Neutrophil (primary cell): ENCODE data around the gene SGO2.

Experiments
- H3K27ac ChIP-seq: fragments of 200-600 bp; sonication (generic); 2 replicates; pipeline ENCODE4 v1.5.1; 2016; ENCODE audit warnings: mild to moderate bottlenecking, moderate library complexity
- H3K27me3 ChIP-seq: fragments of 200-600 bp; sonication (generic); 2 replicates; pipeline ENCODE4 v1.6.0; 2016; ENCODE audit warnings: mild to moderate bottlenecking
- H3K36me3 ChIP-seq: fragments of 200-600 bp; sonication (generic); 2 replicates; pipeline ENCODE4 v1.5.1; 2017
- H3K4me1 ChIP-seq, 2 experiments: fragments of 200-600 bp in 1 of 2; sonication (generic) in 1 of 2; 1 replicate in 1 of 2; 2 replicates in 1 of 2; pipeline versions ENCODE4 v1.5.1 to v1.6.1; 2013 to 2016; ENCODE audit warnings: low read depth in 1 of 2, low read length in 1 of 2, mild to moderate bottlenecking in 1 of 2, moderate library complexity in 1 of 2; ENCODE audit not compliant: control insufficient read depth in 1 of 2, insufficient read depth in 1 of 2
- H3K4me3 ChIP-seq, 2 experiments: fragments of 200-600 bp in 1 of 2; sonication (generic) in 1 of 2; 1 replicate in 1 of 2; 2 replicates in 1 of 2; pipeline ENCODE4 v1.5.1; 2013 to 2016; ENCODE audit warnings: low read depth in 1 of 2, low read length in 1 of 2, mild to moderate bottlenecking in 1 of 2, moderate library complexity in 1 of 2
- H3K9me3 ChIP-seq: fragments of 200-600 bp; sonication (generic); 2 replicates; pipeline ENCODE4 v1.5.1; 2016
- CTCF ChIP-seq: fragments of 200-600 bp; sonication (generic); IDR thresholded peaks from 2 replicates; pipeline ENCODE4 v1.5.1; 2016; ENCODE audit warnings: antibody characterized with exemption

The SGO2 gene, protein sequence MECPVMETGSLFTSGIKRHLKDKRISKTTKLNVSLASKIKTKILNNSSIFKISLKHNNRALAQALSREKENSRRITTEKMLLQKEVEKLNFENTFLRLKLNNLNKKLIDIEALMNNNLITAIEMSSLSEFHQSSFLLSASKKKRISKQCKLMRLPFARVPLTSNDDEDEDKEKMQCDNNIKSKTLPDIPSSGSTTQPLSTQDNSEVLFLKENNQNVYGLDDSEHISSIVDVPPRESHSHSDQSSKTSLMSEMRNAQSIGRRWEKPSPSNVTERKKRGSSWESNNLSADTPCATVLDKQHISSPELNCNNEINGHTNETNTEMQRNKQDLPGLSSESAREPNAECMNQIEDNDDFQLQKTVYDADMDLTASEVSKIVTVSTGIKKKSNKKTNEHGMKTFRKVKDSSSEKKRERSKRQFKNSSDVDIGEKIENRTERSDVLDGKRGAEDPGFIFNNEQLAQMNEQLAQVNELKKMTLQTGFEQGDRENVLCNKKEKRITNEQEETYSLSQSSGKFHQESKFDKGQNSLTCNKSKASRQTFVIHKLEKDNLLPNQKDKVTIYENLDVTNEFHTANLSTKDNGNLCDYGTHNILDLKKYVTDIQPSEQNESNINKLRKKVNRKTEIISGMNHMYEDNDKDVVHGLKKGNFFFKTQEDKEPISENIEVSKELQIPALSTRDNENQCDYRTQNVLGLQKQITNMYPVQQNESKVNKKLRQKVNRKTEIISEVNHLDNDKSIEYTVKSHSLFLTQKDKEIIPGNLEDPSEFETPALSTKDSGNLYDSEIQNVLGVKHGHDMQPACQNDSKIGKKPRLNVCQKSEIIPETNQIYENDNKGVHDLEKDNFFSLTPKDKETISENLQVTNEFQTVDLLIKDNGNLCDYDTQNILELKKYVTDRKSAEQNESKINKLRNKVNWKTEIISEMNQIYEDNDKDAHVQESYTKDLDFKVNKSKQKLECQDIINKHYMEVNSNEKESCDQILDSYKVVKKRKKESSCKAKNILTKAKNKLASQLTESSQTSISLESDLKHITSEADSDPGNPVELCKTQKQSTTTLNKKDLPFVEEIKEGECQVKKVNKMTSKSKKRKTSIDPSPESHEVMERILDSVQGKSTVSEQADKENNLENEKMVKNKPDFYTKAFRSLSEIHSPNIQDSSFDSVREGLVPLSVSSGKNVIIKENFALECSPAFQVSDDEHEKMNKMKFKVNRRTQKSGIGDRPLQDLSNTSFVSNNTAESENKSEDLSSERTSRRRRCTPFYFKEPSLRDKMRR

GRCh38 chr2:200525882-200526651 lies at the start of gene SGO2:
SGO2 (plus strand) TSS chr2:200526207; CDS start chr2:200532976, 6,769 bp downstream.
- H3K27ac ChIP-seq: peak within 1 kb of the TSS; percentile 61
- H3K36me3 ChIP-seq: no peaks in the 10 kb centered on the region
- H3K4me1 ChIP-seq: peaks cover 16 to 17% of the 10 kb centered on the region in 2 experiments
- TF ChIP-seq CTCF: peak; percentile 46
- H3K9me3 ChIP-seq: no peaks in the 10 kb centered on the region
- peaks cover 22% of the 10 kb centered on the region for H3K27me3 ChIP-seq
- H3K4me3 ChIP-seq: peak within 1 kb of the TSS; percentile 80 to 86

- H3K4me3 ChIP-seq: no peak overlapping the region
- H3K4me1 ChIP-seq: no peaks in the 10 kb centered on the region
- H3K36me3 ChIP-seq: no peaks in the 10 kb centered on the region
- TF ChIP-seq CTCF: no peak
- no peaks in the 10 kb centered on the region for H3K9me3 ChIP-seq
- no peak overlapping the region for H3K27ac ChIP-seq
- H3K27me3 ChIP-seq: no peaks in the 10 kb centered on the region
These were observed 49.2 kb upstream of the SGO2 start for GRCh38 chr2:200476836-200477235.

DNA sequence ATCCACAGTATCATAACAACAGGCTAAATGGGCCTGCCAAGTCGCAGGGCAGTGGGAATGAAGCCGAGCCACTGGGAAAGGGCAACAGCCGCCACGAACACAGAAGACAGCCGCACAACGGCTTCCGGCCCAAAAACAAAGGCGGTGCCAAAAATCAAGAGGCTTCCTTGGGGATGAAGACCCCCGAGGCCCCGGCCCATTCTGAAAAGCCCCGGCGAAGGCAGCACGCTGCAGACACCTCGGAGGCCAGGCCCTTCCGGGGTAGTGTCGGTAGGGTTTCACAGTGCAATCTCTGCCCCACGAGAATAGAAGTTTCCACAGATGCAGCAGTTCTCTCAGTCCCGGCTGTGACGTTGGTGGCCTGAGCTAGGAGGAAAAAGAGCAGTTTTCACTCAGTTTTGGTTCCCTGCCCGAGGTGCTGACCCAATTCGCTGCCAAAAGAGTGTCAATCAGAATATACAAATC lies 48.3 kb upstream of the SGO2 start:
- H3K36me3 ChIP-seq: no peaks in the 10 kb centered on the region
- H3K4me3 ChIP-seq: no peak overlapping the region
- TF ChIP-seq CTCF: no peak
- H3K9me3 ChIP-seq: no peaks in the 10 kb centered on the region
- no peak overlapping the region for H3K27ac ChIP-seq
- H3K27me3 ChIP-seq: no peaks in the 10 kb centered on the region
- H3K4me1 ChIP-seq: no peaks in the 10 kb centered on the region

DNA sequence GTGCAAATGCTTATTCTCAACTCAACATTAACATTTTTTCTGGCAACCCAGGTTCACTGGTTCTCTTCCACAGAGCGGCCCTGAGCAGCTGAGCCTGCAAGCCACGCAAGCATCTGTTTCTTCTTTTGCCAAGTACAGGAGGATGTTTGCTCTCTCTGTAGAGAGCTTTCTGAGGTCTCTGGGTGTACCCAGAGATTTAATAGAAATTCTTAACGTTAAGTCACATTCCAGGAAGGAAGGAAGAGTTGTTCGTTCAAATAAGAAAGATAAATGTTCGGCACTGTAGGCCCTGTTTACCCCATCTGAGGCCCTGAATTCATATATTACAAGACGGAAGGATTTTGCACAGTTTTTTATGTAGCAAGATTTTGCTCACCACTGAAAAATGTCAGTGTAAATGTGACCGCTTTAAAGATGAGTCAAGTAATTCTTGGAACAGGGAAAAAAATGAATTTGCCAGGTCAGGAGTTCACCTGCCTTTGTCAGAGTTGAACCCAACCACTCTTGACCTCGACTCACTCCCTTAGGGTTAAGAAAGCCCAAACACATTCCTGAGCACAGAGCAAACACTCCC lies 46.2 kb upstream of the SGO2 start:
- H3K4me1 ChIP-seq: no peaks in the 10 kb centered on the region
- no peaks in the 10 kb centered on the region for H3K9me3 ChIP-seq
- no peaks in the 10 kb centered on the region for H3K27me3 ChIP-seq
- no peak for TF ChIP-seq CTCF
- no peak overlapping the region for H3K27ac ChIP-seq
- H3K4me3 ChIP-seq: no peak overlapping the region
- no peaks in the 10 kb centered on the region for H3K36me3 ChIP-seq
